Activated B cell treated with CpG ODN at 0.5 μM for 24 hours (primary cell): ENCODE data around the gene HSPA12B. TPM values are rescaled to one million over a fixed set of nuclear protein-coding genes. Genes with fewer than 3 reads are reported as not detected.

Source experiments
- ATAC-seq: fragments of 200-7000 bp; cut with Tn5 transposase; one replicate; pipeline ENCODE4 v1.10.0; 2021; ENCODE audit warnings: low read depth, mild to moderate bottlenecking, moderate library complexity
- CTCF ChIA-PET: fragments of 350-600 bp; sonication (Branson Sonifier 250); formaldehyde crosslinking; loops from one replicate; lab custom pipeline; 2021; ENCODE audit warnings: antibody characterized with exemption; lab: Charles Lee
- POLR2A ChIA-PET: fragments of 350-600 bp; sonication (Branson Sonifier 250); formaldehyde crosslinking; loops from one replicate; lab custom pipeline; 2021; ENCODE audit warnings: antibody characterized with exemption; lab: Charles Lee
- DNase-seq: peaks from one replicate; pipeline ENCODE4 v3.0.0; 2022
- H3K27ac Mint-ChIP-seq: one replicate; pipeline ENCODE4 v1.8.0; 2020; ENCODE audit warnings: mixed read lengths
- H3K27me3 Mint-ChIP-seq: one replicate; pipeline ENCODE4 v1.8.0; 2021; ENCODE audit warnings: mixed read lengths
- H3K36me3 Mint-ChIP-seq: one replicate; pipeline ENCODE4 v1.8.0; 2021; ENCODE audit warnings: low read depth, mixed read lengths
- H3K4me1 Mint-ChIP-seq: one replicate; pipeline ENCODE4 v1.8.0; 2021; ENCODE audit warnings: mixed read lengths
- H3K4me3 Mint-ChIP-seq: one replicate; pipeline ENCODE4 v1.8.0; 2020; ENCODE audit warnings: mild to moderate bottlenecking, mixed read lengths
- H3K9me3 Mint-ChIP-seq: one replicate; pipeline ENCODE4 v1.8.0; 2020; ENCODE audit warnings: mixed read lengths
- CTCF ChIP-seq: fragments of 200-600 bp; IDR thresholded peaks from one replicate; pipeline ENCODE4 v1.8.0; 2022; ENCODE audit warnings: antibody characterized with exemption, mild to moderate bottlenecking
- intact Hi-C: fragments of 100-400 bp; cut with micrococcal nuclease; formaldehyde crosslinking; loops from one replicate; pipeline ENCODE4 v1.15.1; 2024
- total RNA-seq: library from RNA; stranded (reverse); gene quantifications from 2 replicates; pipeline ENCODE4 v1.2.3, GENCODE V29; 2022

HSPA12B gene
- total RNA-seq, 1 donor from 2014 or later = not detected

- TF ChIP-seq CTCF = no peak
- no peak overlapping the region for H3K27ac Mint-ChIP-seq
Observed at GRCh38 chr20:3710011-3710466, 22.4 kb upstream of the HSPA12B start.

GRCh38 chr20:3710703-3711483, 21.6 kb upstream of the HSPA12B start:
- intact Hi-C loops = loop anchor here (1.0 kb wide), 2 partner anchors 35 to 148 kb away; no protein-coding TSS in a partner anchor
- CTCF ChIA-PET = interaction anchor here (0.5 to 1.8 kb wide), 10 partner anchors 9 to 357 kb away, joined by 3 to 9 read pairs (median 4); no protein-coding TSS in a partner anchor
- H3K4me3 Mint-ChIP-seq = no peak overlapping the region
- H3K27me3 Mint-ChIP-seq = peaks cover 4% of the 10 kb centered on the region
- no peaks in the 10 kb centered on the region for H3K36me3 Mint-ChIP-seq
- H3K4me1 Mint-ChIP-seq = no peaks in the 10 kb centered on the region
- ATAC-seq = peak; percentile 42
- no peak overlapping the region for H3K27ac Mint-ChIP-seq
- peak; percentile 65 for DNase-seq
- POLR2A ChIA-PET = no interaction called here
- peak; percentile 61 for TF ChIP-seq CTCF
- no peaks in the 10 kb centered on the region for H3K9me3 Mint-ChIP-seq

More at GRCh38 chr20:3710011-3710466, 22.4 kb upstream of the HSPA12B start:
- Mint-ChIP-seq H3K4me3 (no peak overlapping the region), H3K27me3 (peaks cover 4% of the 10 kb centered on the region), H3K4me1 (no peaks in the 10 kb centered on the region), H3K36me3 (no peaks in the 10 kb centered on the region), H3K9me3 (no peaks in the 10 kb centered on the region)
- DNase-seq (no peak), ATAC-seq (no peak)
- CTCF ChIA-PET = interaction anchor here (0.8 to 1.8 kb wide), 7 partner anchors 10 to 383 kb away, joined by 3 to 8 read pairs (median 5); no protein-coding TSS in a partner anchor
- intact Hi-C loops = no loop called here
- POLR2A ChIA-PET = interaction anchor here (0.5 kb wide), 1 partner anchor 122 kb away, joined by 6 read pairs; no protein-coding TSS in a partner anchor

GRCh38 chr20:3711484-3711941, 21.0 kb upstream of the HSPA12B start:
- ATAC-seq (no peak), DNase-seq (no peak)
- no peak for TF ChIP-seq CTCF
- intact Hi-C loops = loop anchor here (1.0 kb wide), 2 partner anchors 35 to 148 kb away; no protein-coding TSS in a partner anchor
- Mint-ChIP-seq H3K9me3 (no peaks in the 10 kb centered on the region), H3K4me3 (no peak overlapping the region), H3K27ac (no peak overlapping the region), H3K4me1 (no peaks in the 10 kb centered on the region), H3K36me3 (no peaks in the 10 kb centered on the region), H3K27me3 (peaks cover 4% of the 10 kb centered on the region)
- ChIA-PET CTCF (interaction anchor here (0.5 to 1.8 kb wide), 8 partner anchors 9 to 357 kb away, joined by 3 to 9 read pairs (median 6); no protein-coding TSS in a partner anchor), POLR2A (no interaction called here)

GRCh38 chr20:3712279-3712873, 20.1 kb upstream of the HSPA12B start, which contains the start of gene SIGLEC1:
Gene SIGLEC1, minus strand, starts transcription at chr20:3712600. Its CDS starts 5,472 bp downstream, at chr20:3707128.
- Mint-ChIP-seq H3K4me1 (no peaks in the 10 kb centered on the region), H3K36me3 (no peaks in the 10 kb centered on the region), H3K27ac (no peak within 1 kb of the TSS), H3K27me3 (peaks cover 4% of the 10 kb centered on the region), H3K4me3 (no peak within 1 kb of the TSS), H3K9me3 (no peaks in the 10 kb centered on the region)
- ChIA-PET POLR2A (interaction anchor here (0.7 kb wide), 1 partner anchor 251 kb away, joined by 6 read pairs; no protein-coding TSS in a partner anchor), CTCF (no interaction called here)
- DNase-seq (no peak), ATAC-seq (no peak)
- intact Hi-C loops = no loop called here
- no peak for TF ChIP-seq CTCF

GRCh38 chr20:3714092-3714491, 18.4 kb upstream of the HSPA12B start:
- no peak overlapping the region for H3K4me3 Mint-ChIP-seq
- no peaks in the 10 kb centered on the region for H3K36me3 Mint-ChIP-seq
- DNase-seq (no peak), ATAC-seq (no peak)
- intact Hi-C loops = no loop called here
- POLR2A ChIA-PET = no interaction called here
- H3K9me3 Mint-ChIP-seq = no peaks in the 10 kb centered on the region
- peaks cover 12% of the 10 kb centered on the region for H3K27me3 Mint-ChIP-seq
- CTCF ChIA-PET = no interaction called here
- TF ChIP-seq CTCF = no peak
- H3K4me1 Mint-ChIP-seq = no peaks in the 10 kb centered on the region
- no peak overlapping the region for H3K27ac Mint-ChIP-seq
